Thyroid gland (tissue), 4 donors: ENCODE results near the gene CHL1.

Experiments used
- CTCF ChIP-seq, 6 experiments: fragments of 200-600 bp in 3 of 6; fragments of 450-650 bp in 3 of 6; sonication (generic) in 3 of 6; IDR thresholded peaks; one replicate each; pipeline ENCODE4 v1.5.1; 2016 to 2019; ENCODE audit warnings: antibody characterized with exemption in 6 of 6, mild to moderate bottlenecking in 2 of 6, inconsistent platforms in 1 of 6, moderate library complexity in 1 of 6
- POLR2A ChIP-seq, 2 donors: fragments of 450-650 bp; IDR thresholded peaks; one replicate each; pipeline ENCODE4 v1.6.1; 2017; ENCODE audit warnings: antibody characterized with exemption in 2 of 2, mild to moderate bottlenecking in 2 of 2, moderate library complexity in 1 of 2

GRCh38 chr3:436053-436452 lies 239.5 kb downstream of the CHL1 start:
- no peak for TF ChIP-seq POLR2A (IDR thresholded peaks at IDR 0.05)
- TF ChIP-seq CTCF (IDR thresholded peaks at IDR 0.05): no peak
